ENCODE data around the gene MAFF. TPM values are rescaled to one million over a fixed set of nuclear protein-coding genes. Genes with fewer than 3 reads are reported as not detected.

Gene MAFF
- total and polyA plus RNA-seq, 4 donors: 30.0 to 57.8 (median 40.1) TPM

- Histone ChIP-seq H3K27me3 (ENCODE audit: control insufficient read depth in 3 of 3, insufficient read depth in 3 of 3, low read length in 2 of 3) (no peaks in the 10 kb centered on the region), H3K36me3 (ENCODE audit: control insufficient read depth in 4 of 4, insufficient read depth in 4 of 4, low read length in 4 of 4) (peaks cover 0 to 45% (median 5%) of the 10 kb centered on the region in 4 donors), H3K4me1 (ENCODE audit: control insufficient read depth in 5 of 5, insufficient read depth in 5 of 5, low read length in 5 of 5) (peaks cover 4 to 37% (median 22%) of the 10 kb centered on the region in 5 donors), H3K9me3 (ENCODE audit: control insufficient read depth in 4 of 4, insufficient read depth in 3 of 4, low read length in 3 of 4) (no peaks in the 10 kb centered on the region), H3K4me3 (no peak overlapping the region), H3K27ac (ENCODE audit: low read depth in 1 of 2, low read length in 1 of 2) (peak overlapping the region in 1 of 2 donors; percentile 79), H3K9ac (ENCODE audit: insufficient read depth in 1 of 2, low read length in 2 of 2) (no peak overlapping the region)
- no peak for TF ChIP-seq CTCF (IDR thresholded peaks at IDR 0.05; ENCODE audit: control extremely low read depth, extremely low read depth)
- peak; percentile 8 for ATAC-seq (ENCODE audit: insufficient read depth, low FRiP score)
- peak; percentile 93 to 94 (median 94) for DNase-seq
- 59 to 70% methylated on average over 20 of the region's 20 CpGs for WGBS, 2 donors
Measured at GRCh38 chr22:38243007-38243765, 41.4 kb downstream of the MAFF start.

- no peak for TF ChIP-seq CTCF (IDR thresholded peaks at IDR 0.05; ENCODE audit: control extremely low read depth, extremely low read depth)
- no peaks in the 10 kb centered on the region for H3K27me3 ChIP-seq (ENCODE audit: control insufficient read depth in 3 of 3, insufficient read depth in 3 of 3, low read length in 2 of 3)
- no peak overlapping the region for H3K4me3 ChIP-seq
- peaks cover 0 to 45% (median 5%) of the 10 kb centered on the region in 4 donors for H3K36me3 ChIP-seq (ENCODE audit: control insufficient read depth in 4 of 4, insufficient read depth in 4 of 4, low read length in 4 of 4)
- peaks cover 4 to 28% (median 13%) of the 10 kb centered on the region in 5 donors for H3K4me1 ChIP-seq (ENCODE audit: control insufficient read depth in 5 of 5, insufficient read depth in 5 of 5, low read length in 5 of 5)
- WGBS, 2 donors: 72% methylated on average over 4 of the region's 4 CpGs
- H3K27ac ChIP-seq (ENCODE audit: low read depth in 1 of 2, low read length in 1 of 2): peak overlapping the region in 1 of 2 donors; percentile 57
- ATAC-seq (ENCODE audit: insufficient read depth, low FRiP score) (no peak), DNase-seq (no peak)
- no peak overlapping the region for H3K9ac ChIP-seq (ENCODE audit: insufficient read depth in 1 of 2, low read length in 2 of 2)
- H3K9me3 ChIP-seq (ENCODE audit: control insufficient read depth in 4 of 4, insufficient read depth in 3 of 4, low read length in 3 of 4): no peaks in the 10 kb centered on the region
Measured at GRCh38 chr22:38244106-38244505, 42.3 kb downstream of the MAFF start.

- no peak overlapping the region for H3K4me3 ChIP-seq
- TF ChIP-seq CTCF (IDR thresholded peaks at IDR 0.05; ENCODE audit: control extremely low read depth, extremely low read depth): no peak
- H3K4me1 ChIP-seq (ENCODE audit: control insufficient read depth in 5 of 5, insufficient read depth in 5 of 5, low read length in 5 of 5): peaks cover 4 to 23% (median 12%) of the 10 kb centered on the region in 5 donors
- WGBS, 2 donors: 87 to 90% methylated on average over 18 to 19 of the region's 19 CpGs
- DNase-seq: no peak
- H3K9ac ChIP-seq (ENCODE audit: insufficient read depth in 1 of 2, low read length in 2 of 2): no peak overlapping the region
- no peaks in the 10 kb centered on the region for H3K27me3 ChIP-seq (ENCODE audit: control insufficient read depth in 3 of 3, insufficient read depth in 3 of 3, low read length in 2 of 3)
- no peaks in the 10 kb centered on the region for H3K9me3 ChIP-seq (ENCODE audit: control insufficient read depth in 4 of 4, insufficient read depth in 3 of 4, low read length in 3 of 4)
- peaks cover 0 to 46% (median 5%) of the 10 kb centered on the region in 4 donors for H3K36me3 ChIP-seq (ENCODE audit: control insufficient read depth in 4 of 4, insufficient read depth in 4 of 4, low read length in 4 of 4)
- no peak for ATAC-seq (ENCODE audit: insufficient read depth, low FRiP score)
- H3K27ac ChIP-seq (ENCODE audit: low read depth in 1 of 2, low read length in 1 of 2): peak overlapping the region in 1 of 2 donors; percentile 45
Measured at GRCh38 chr22:38246046-38246658, 44.4 kb downstream of the MAFF start.

Data from lung (tissue), 12 donors.